Parathyroid adenoma (tissue), 2 donors: ENCODE results near the gene AP5S1.

Experiments used
- H2AFZ ChIP-seq: fragments of 300-600 bp; sonication (generic); one replicate; pipeline ENCODE4 v1.7.0; 2017; ENCODE audit warnings: antibody characterized with exemption, mild to moderate bottlenecking
- H3K27ac ChIP-seq: fragments of 300-600 bp; sonication (generic); one replicate; pipeline ENCODE4 v1.7.0; 2017
- H3K27me3 ChIP-seq: fragments of 300-600 bp; sonication (generic); one replicate; pipeline ENCODE4 v1.7.0; 2017; ENCODE audit warnings: low read length; ENCODE audit not compliant: control insufficient read depth, insufficient read depth
- H3K36me3 ChIP-seq: fragments of 300-600 bp; sonication (generic); one replicate; pipeline ENCODE4 v1.7.0; 2017; ENCODE audit warnings: low read length; ENCODE audit not compliant: control insufficient read depth, insufficient read depth
- H3K4me1 ChIP-seq: fragments of 300-600 bp; sonication (generic); one replicate; pipeline ENCODE4 v1.7.0; 2017; ENCODE audit warnings: control low read depth
- H3K4me2 ChIP-seq: fragments of 300-600 bp; sonication (generic); one replicate; pipeline ENCODE4 v1.7.0; 2017; ENCODE audit warnings: low read length
- H3K4me3 ChIP-seq: fragments of 300-600 bp; sonication (generic); one replicate; pipeline ENCODE4 v1.7.0; 2017; ENCODE audit warnings: low read depth, low read length
- H3K79me2 ChIP-seq: fragments of 300-600 bp; sonication (generic); one replicate; pipeline ENCODE4 v1.7.0; 2017; ENCODE audit warnings: control low read depth
- H3K9ac ChIP-seq: fragments of 300-600 bp; sonication (generic); one replicate; pipeline ENCODE4 v1.7.0; 2017; ENCODE audit warnings: mild to moderate bottlenecking
- H3K9me3 ChIP-seq: fragments of 300-600 bp; sonication (generic); one replicate; pipeline ENCODE4 v1.7.0; 2017; ENCODE audit warnings: low read length; ENCODE audit not compliant: control insufficient read depth
- CTCF ChIP-seq: fragments of 300-600 bp; sonication (generic); IDR thresholded peaks from one replicate; pipeline ENCODE4 v1.7.0; 2017; ENCODE audit warnings: antibody characterized with exemption, mild to moderate bottlenecking
- donor health status: primary hyperparathyroidism.

AP5S1 gene

GRCh38 chr20:3783068-3783489 is 37.3 kb upstream of the AP5S1 start:
- no peak overlapping the region for H3K9ac ChIP-seq
- H3K36me3 ChIP-seq: no peaks in the 10 kb centered on the region
- no peak overlapping the region for H2AFZ ChIP-seq
- no peak overlapping the region for H3K4me2 ChIP-seq
- H3K27me3 ChIP-seq: no peaks in the 10 kb centered on the region
- no peak overlapping the region for H3K4me3 ChIP-seq
- no peak for TF ChIP-seq CTCF
- H3K27ac ChIP-seq: peak overlapping the region; percentile 5
- no peaks in the 10 kb centered on the region for H3K9me3 ChIP-seq
- peaks cover 4% of the 10 kb centered on the region for H3K79me2 ChIP-seq
- peaks cover 35% of the 10 kb centered on the region for H3K4me1 ChIP-seq

- H3K79me2 ChIP-seq: peaks cover 4% of the 10 kb centered on the region
- H3K36me3 ChIP-seq: no peaks in the 10 kb centered on the region
- H3K4me3 ChIP-seq: no peak overlapping the region
- no peak overlapping the region for H3K9ac ChIP-seq
- H3K9me3 ChIP-seq: no peaks in the 10 kb centered on the region
- TF ChIP-seq CTCF: no peak
- peak overlapping the region; percentile 5 for H3K27ac ChIP-seq
- no peak overlapping the region for H3K4me2 ChIP-seq
- H2AFZ ChIP-seq: no peak overlapping the region
- H3K4me1 ChIP-seq: peaks cover 31% of the 10 kb centered on the region
- H3K27me3 ChIP-seq: no peaks in the 10 kb centered on the region
Observed at GRCh38 chr20:3783511-3784195, 36.7 kb upstream of the AP5S1 start.

GRCh38 chr20:3784216-3784853 is 36.0 kb upstream of the AP5S1 start:
- no peak overlapping the region for H2AFZ ChIP-seq
- no peaks in the 10 kb centered on the region for H3K36me3 ChIP-seq
- H3K27me3 ChIP-seq: no peaks in the 10 kb centered on the region
- H3K4me2 ChIP-seq: peak overlapping the region; percentile 72
- TF ChIP-seq CTCF: no peak
- H3K9ac ChIP-seq: no peak overlapping the region
- H3K4me3 ChIP-seq: no peak overlapping the region
- H3K4me1 ChIP-seq: peaks cover 31% of the 10 kb centered on the region
- H3K79me2 ChIP-seq: peaks cover 4% of the 10 kb centered on the region
- H3K27ac ChIP-seq: no peak overlapping the region
- H3K9me3 ChIP-seq: no peaks in the 10 kb centered on the region

GRCh38 chr20:3784863-3785239 is 35.5 kb upstream of the AP5S1 start:
- H3K27me3 ChIP-seq: no peaks in the 10 kb centered on the region
- H3K4me2 ChIP-seq: peak overlapping the region; percentile 72
- H3K36me3 ChIP-seq: no peaks in the 10 kb centered on the region
- H3K79me2 ChIP-seq: peaks cover 4% of the 10 kb centered on the region
- H3K4me1 ChIP-seq: peaks cover 31% of the 10 kb centered on the region
- no peak for TF ChIP-seq CTCF
- no peak overlapping the region for H3K27ac ChIP-seq
- H3K9me3 ChIP-seq: no peaks in the 10 kb centered on the region
- H3K4me3 ChIP-seq: no peak overlapping the region
- H3K9ac ChIP-seq: no peak overlapping the region
- H2AFZ ChIP-seq: no peak overlapping the region
